ENCODE results near the gene VPS18.
A peak's percentile ranks its signal among the peaks of the same experiment; 100 is the strongest.

The VPS18 gene

GRCh38 chr15:40936709-40937666 lies 42.7 kb downstream of the VPS18 start:
- no peak for DNase-seq (ENCODE audit: low read depth in 2 of 2)

- no peak for DNase-seq (ENCODE audit: low read depth in 2 of 2)
Observed at GRCh38 chr15:40937762-40938535, 43.7 kb downstream of the VPS18 start.

GRCh38 chr15:40938536-40938870 lies 44.3 kb downstream of the VPS18 start:
- DNase-seq (ENCODE audit: low read depth in 2 of 2): no peak

- no peak for DNase-seq (ENCODE audit: low read depth in 2 of 2)
Observed at GRCh38 chr15:40940296-40940801, 46.1 kb downstream of the VPS18 start.

GRCh38 chr15:40941068-40941527 lies 46.8 kb downstream of the VPS18 start:
- no peak for DNase-seq (ENCODE audit: low read depth in 2 of 2)

GRCh38 chr15:40941528-40942336 lies 47.5 kb downstream of the VPS18 start:
- peak; percentile 51 to 57 for DNase-seq (ENCODE audit: low read depth in 2 of 2)

GRCh38 chr15:40942337-40942854 lies 48.1 kb downstream of the VPS18 start:
- DNase-seq (ENCODE audit: low read depth in 2 of 2): no peak

GRCh38 chr15:40942878-40943277 lies 48.6 kb downstream of the VPS18 start:
- DNase-seq (ENCODE audit: low read depth in 2 of 2): no peak

- DNase-seq (ENCODE audit: low read depth in 2 of 2): no peak
Observed at GRCh38 chr15:40943764-40944365, 49.6 kb downstream of the VPS18 start.

- no peak for DNase-seq (ENCODE audit: low read depth in 2 of 2)
Observed at GRCh38 chr15:40944510-40945296, 50.5 kb downstream of the VPS18 start.

- no peak for DNase-seq (ENCODE audit: low read depth in 2 of 2)
Observed at GRCh38 chr15:40948706-40949473, 54.6 kb downstream of the VPS18 start.

- DNase-seq (ENCODE audit: low read depth in 2 of 2): no peak
Observed at GRCh38 chr15:40949756-40950207, 55.5 kb downstream of the VPS18 start.

GRCh38 chr15:40951764-40952163 lies 57.5 kb downstream of the VPS18 start:
- DNase-seq (ENCODE audit: low read depth in 2 of 2): no peak

GRCh38 chr15:40952301-40952900 lies 58.2 kb downstream of the VPS18 start:
- no peak for DNase-seq (ENCODE audit: low read depth in 2 of 2)

- DNase-seq (ENCODE audit: low read depth in 2 of 2): peak; percentile 91 to 97
Observed at GRCh38 chr15:40952901-40953712, 58.9 kb downstream of the VPS18 start, which contains the start of gene CHAC1. Gene CHAC1 (plus strand): TSS chr15:40953471. CDS start chr15:40953584, 113 bp downstream.
